OCI-LY3 (cell line): Measurements from ENCODE around the gene MYO1G.
"Not testable (repeated sequence)": the region's sequence is repeated elsewhere in the genome, so short reads cannot be mapped to it uniquely, and the experiment has no call there.

ENCODE experiments used
- H2AFZ ChIP-seq: fragments of 200-600, 300-600 bp; shearing (Covaris generic); 2 replicates; pipeline ENCODE4 v1.6.0; 2014; ENCODE audit warnings: antibody characterized with exemption, low read depth, low read length
- H3K27ac ChIP-seq: fragments of 200-600, 300-600 bp; sonication (generic); 2 replicates; pipeline ENCODE4 v1.5.1; 2014; ENCODE audit warnings: mild to moderate bottlenecking, low read length, moderate library complexity, mixed read lengths
- H3K27me3 ChIP-seq: fragments of 200-600, 300-600 bp; sonication (generic); 2 replicates; pipeline ENCODE4 v1.6.1; 2014; ENCODE audit warnings: low read depth, low read length, mixed read lengths
- H3K36me3 ChIP-seq: fragments of 200-600, 300-600 bp; sonication (generic); replicated peaks from 2 replicates; pipeline ENCODE3; 2014; ENCODE audit warnings: low read depth, low read length, mixed read lengths
- H3K4me1 ChIP-seq: fragments of 300-600, 200-600 bp; sonication (generic); 2 replicates; pipeline ENCODE4 v1.6.1; 2014; ENCODE audit warnings: low read length, mixed read lengths
- H3K4me2 ChIP-seq: fragments of 200-600, 300-600 bp; sonication (generic); 2 replicates; pipeline ENCODE4 v1.6.1; 2014; ENCODE audit warnings: low read length, mixed read lengths
- H3K4me3 ChIP-seq: fragments of 300-600, 200-600 bp; sonication (generic); 2 replicates; pipeline ENCODE4 v1.5.1; 2014; ENCODE audit warnings: antibody characterized with exemption, mild to moderate bottlenecking, low read length, moderate library complexity
- H3K79me2 ChIP-seq: fragments of 300-600, 200-600 bp; shearing (Covaris generic); 2 replicates; pipeline ENCODE4 v1.6.1; 2014; ENCODE audit warnings: mild to moderate bottlenecking, low read length, mixed read lengths
- H3K9ac ChIP-seq: fragments of 300-600, 200-600 bp; shearing (Covaris generic); 2 replicates; pipeline ENCODE4 v1.6.0; 2014; ENCODE audit warnings: mild to moderate bottlenecking, low read length, moderate library complexity
- H3K9me3 ChIP-seq: fragments of 200-600, 300-600 bp; shearing (Covaris generic); 2 replicates; pipeline ENCODE4 v1.6.1; 2014; ENCODE audit warnings: low read length, mixed read lengths; ENCODE audit not compliant: insufficient read depth
- H4K20me1 ChIP-seq: fragments of 200-600, 300-600 bp; sonication (generic); 2 replicates; pipeline ENCODE4 v1.6.1; 2016; ENCODE audit warnings: low read length, mixed read lengths; ENCODE audit not compliant: insufficient read depth
- EZH2phosphoT487 ChIP-seq: fragments of 200-600 bp; shearing (Covaris generic); IDR thresholded peaks from 2 replicates; pipeline ENCODE4 v1.6.1; 2018; ENCODE audit warnings: antibody characterized with exemption, mixed run types, low read depth
- TF ChIP-seq, protein P1 (sequence below): fragments of 200-600, 300-600 bp; sonication (generic); IDR thresholded peaks from 2 replicates; pipeline ENCODE4 v1.5.1; 2014; ENCODE audit warnings: antibody characterized with exemption, low read length, low read depth

Gene MYO1G

DNA sequence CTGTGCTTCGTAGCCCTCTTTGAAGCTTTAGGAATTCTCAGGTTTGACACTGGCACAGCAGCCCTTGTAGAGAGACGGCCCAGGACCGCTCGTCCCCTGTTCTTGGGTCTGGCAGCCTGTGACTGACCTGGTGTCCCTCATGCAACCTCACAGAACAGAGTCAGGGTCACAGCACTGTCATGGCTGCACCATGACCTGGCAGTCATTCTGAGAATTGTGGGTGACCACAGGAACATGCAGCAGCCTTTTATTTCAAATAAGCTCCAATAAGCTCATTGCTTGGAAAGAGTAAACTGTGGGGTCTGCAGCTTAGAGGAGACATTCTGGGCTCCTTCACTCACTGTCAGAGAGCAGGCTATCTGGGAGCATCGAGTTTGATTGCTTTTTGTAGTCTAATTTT lies 42.5 kb downstream of the MYO1G start:
- H3K4me2 ChIP-seq, result no peak overlapping the region
- H3K27ac ChIP-seq, result no peak overlapping the region
- H3K9me3 ChIP-seq, result no peaks in the 10 kb centered on the region
- no peaks in the 10 kb centered on the region for H3K79me2 ChIP-seq
- TF ChIP-seq, protein P1, sequence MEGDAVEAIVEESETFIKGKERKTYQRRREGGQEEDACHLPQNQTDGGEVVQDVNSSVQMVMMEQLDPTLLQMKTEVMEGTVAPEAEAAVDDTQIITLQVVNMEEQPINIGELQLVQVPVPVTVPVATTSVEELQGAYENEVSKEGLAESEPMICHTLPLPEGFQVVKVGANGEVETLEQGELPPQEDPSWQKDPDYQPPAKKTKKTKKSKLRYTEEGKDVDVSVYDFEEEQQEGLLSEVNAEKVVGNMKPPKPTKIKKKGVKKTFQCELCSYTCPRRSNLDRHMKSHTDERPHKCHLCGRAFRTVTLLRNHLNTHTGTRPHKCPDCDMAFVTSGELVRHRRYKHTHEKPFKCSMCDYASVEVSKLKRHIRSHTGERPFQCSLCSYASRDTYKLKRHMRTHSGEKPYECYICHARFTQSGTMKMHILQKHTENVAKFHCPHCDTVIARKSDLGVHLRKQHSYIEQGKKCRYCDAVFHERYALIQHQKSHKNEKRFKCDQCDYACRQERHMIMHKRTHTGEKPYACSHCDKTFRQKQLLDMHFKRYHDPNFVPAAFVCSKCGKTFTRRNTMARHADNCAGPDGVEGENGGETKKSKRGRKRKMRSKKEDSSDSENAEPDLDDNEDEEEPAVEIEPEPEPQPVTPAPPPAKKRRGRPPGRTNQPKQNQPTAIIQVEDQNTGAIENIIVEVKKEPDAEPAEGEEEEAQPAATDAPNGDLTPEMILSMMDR, result no peak
- TF ChIP-seq EZH2phosphoT487, result no peak
- H2AFZ ChIP-seq, result no peak overlapping the region
- H4K20me1 ChIP-seq, result no peaks in the 10 kb centered on the region
- H3K36me3 ChIP-seq, result no peaks in the 10 kb centered on the region
- H3K4me1 ChIP-seq, result peaks cover 8% of the 10 kb centered on the region
- no peak overlapping the region for H3K4me3 ChIP-seq
- H3K9ac ChIP-seq, result no peak overlapping the region
- H3K27me3 ChIP-seq, result no peaks in the 10 kb centered on the region

DNA sequence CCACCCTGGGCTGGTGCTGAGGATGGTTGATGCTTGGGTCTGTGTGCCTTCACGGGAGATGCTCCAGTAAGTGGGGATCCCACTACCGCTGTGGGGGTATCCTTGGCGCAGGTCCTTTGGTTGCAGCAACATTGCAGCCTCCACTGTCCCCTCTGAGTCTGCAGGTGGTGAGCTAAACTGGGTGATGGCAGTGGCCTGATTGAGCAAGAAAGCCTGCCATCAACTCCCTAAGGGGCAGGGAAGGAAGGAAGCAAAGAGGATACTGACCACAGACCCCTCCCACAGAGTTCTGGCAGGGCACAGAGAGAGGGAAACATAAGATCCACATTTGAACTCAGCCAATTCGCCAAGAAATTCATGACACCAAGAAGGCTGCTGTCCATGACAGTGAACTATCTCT lies 43.2 kb downstream of the MYO1G start:
- H3K4me1 ChIP-seq, result peaks cover 8% of the 10 kb centered on the region
- H3K36me3 ChIP-seq, result no peaks in the 10 kb centered on the region
- no peaks in the 10 kb centered on the region for H4K20me1 ChIP-seq
- H3K27me3 ChIP-seq, result no peaks in the 10 kb centered on the region
- TF ChIP-seq EZH2phosphoT487, result no peak
- TF ChIP-seq, protein P1, result no peak
- no peak overlapping the region for H3K27ac ChIP-seq
- no peak overlapping the region for H3K9ac ChIP-seq
- H3K4me2 ChIP-seq, result no peak overlapping the region
- no peak overlapping the region for H3K4me3 ChIP-seq
- H3K9me3 ChIP-seq, result no peaks in the 10 kb centered on the region
- no peak overlapping the region for H2AFZ ChIP-seq
- no peaks in the 10 kb centered on the region for H3K79me2 ChIP-seq

DNA sequence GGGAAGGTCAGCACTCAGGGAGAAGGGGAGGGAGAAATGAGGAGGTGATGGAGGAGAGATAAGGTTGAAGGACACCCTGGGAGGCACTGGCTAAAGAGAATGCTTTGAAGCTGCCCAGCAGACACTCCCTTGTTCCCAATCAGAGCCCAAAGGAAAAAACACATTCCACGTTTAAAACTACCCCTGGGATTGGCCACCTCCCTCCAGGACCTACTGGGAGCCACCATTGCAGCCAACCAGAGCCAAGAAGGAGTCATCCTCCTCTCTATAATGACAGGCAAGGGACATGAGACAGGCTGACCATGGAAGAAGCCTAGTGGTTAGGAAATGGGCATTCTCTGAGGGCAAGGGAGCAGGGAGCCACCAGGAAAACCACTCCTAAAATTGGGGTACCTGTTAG lies 43.8 kb downstream of the MYO1G start:
- Histone ChIP-seq H3K4me3 (no peak overlapping the region), H3K79me2 (no peaks in the 10 kb centered on the region), H3K9me3 (no peaks in the 10 kb centered on the region), H3K27ac (no peak overlapping the region), H3K27me3 (no peaks in the 10 kb centered on the region), H3K4me1 (peaks cover 8% of the 10 kb centered on the region), H3K36me3 (no peaks in the 10 kb centered on the region), H4K20me1 (no peaks in the 10 kb centered on the region), H2AFZ (no peak overlapping the region), H3K4me2 (no peak overlapping the region), H3K9ac (no peak overlapping the region)
- no peak for TF ChIP-seq EZH2phosphoT487
- TF ChIP-seq, protein P1, result no peak

DNA sequence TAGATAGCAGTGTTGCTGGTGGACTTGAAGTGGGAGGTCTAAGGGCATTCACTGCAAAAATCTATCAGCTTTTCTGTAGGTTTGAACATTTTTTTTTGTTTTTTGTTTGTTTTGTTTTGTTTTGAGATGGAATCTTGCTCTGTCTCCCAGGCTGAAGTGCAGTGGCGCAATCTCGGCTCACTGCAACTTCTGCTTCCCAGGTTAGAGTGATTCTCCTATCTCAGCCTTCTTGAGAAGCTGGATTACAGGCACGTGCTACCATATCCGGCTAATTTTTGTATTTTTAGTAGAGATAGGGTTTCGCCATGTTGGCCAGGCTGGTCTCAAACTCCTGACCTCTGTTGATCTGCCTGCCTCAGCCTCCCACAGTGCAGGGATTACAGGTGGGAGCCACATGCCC lies 44.3 kb downstream of the MYO1G start:
- not testable (repeated sequence) for H3K27ac ChIP-seq, H3K9ac ChIP-seq, H3K27me3 ChIP-seq, H4K20me1 ChIP-seq, H3K4me3 ChIP-seq, H3K79me2 ChIP-seq, H3K4me1 ChIP-seq, H3K36me3 ChIP-seq, H3K9me3 ChIP-seq, H2AFZ ChIP-seq, H3K4me2 ChIP-seq

DNA sequence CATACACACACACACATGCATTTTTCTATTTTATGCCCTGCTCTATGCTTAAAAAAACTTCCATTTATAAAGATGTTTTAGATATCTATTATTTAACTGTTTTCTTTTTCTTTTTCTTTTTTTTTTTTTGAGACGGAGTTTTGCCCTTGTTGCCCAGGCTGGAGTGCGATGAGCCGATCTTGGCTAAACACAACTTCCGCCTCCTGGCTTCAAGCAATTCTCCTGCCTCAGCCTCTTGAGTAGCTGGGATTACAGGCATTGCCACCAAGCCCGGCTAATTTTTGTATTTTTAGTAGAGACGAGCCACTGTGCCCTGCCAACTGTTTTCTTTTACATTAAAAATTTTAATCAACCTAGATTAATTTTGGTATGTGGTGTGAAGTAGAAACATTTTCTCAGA lies 47.9 kb downstream of the MYO1G start:
- H2AFZ ChIP-seq, result no peak overlapping the region
- H3K27me3 ChIP-seq, result no peaks in the 10 kb centered on the region
- H3K27ac ChIP-seq, result no peak overlapping the region
- H3K4me3 ChIP-seq, result no peak overlapping the region
- no peak overlapping the region for H3K9ac ChIP-seq
- H3K4me1 ChIP-seq, result no peaks in the 10 kb centered on the region
- H3K36me3 ChIP-seq, result no peaks in the 10 kb centered on the region
- no peaks in the 10 kb centered on the region for H3K79me2 ChIP-seq
- H3K4me2 ChIP-seq, result no peak overlapping the region
- H3K9me3 ChIP-seq, result no peaks in the 10 kb centered on the region
- no peaks in the 10 kb centered on the region for H4K20me1 ChIP-seq
- TF ChIP-seq EZH2phosphoT487, result no peak
- TF ChIP-seq, protein P1, result no peak
